SK-N-SH treated with all-trans-retinoic acid at 6 μM for 48 hours (cell line): ENCODE measurements around the gene AGAP1.

Source experiments
- ATAC-seq: fragments of 200-7000 bp; cut with Tn5 transposase; 3 replicates; pipeline ENCODE4 v1.9.1; 2020; ENCODE audit warnings: mild to moderate bottlenecking, moderate library complexity
- BACH2 ChIP-seq: fragments of 250-450 bp; sonication (Bioruptor Pico); IDR thresholded peaks from 2 replicates; pipeline ENCODE4 v1.9.0; 2021; ENCODE audit warnings: mild to moderate bottlenecking, borderline replicate concordance
- CSDC2 ChIP-seq: fragments of 250-450 bp; sonication (Bioruptor Pico); IDR thresholded peaks from 2 replicates; pipeline ENCODE4 v1.5.0; 2020; ENCODE audit warnings: mild to moderate bottlenecking, moderate library complexity
- ESRRG ChIP-seq: fragments of 250-450 bp; sonication (Bioruptor Pico); IDR thresholded peaks from 2 replicates; pipeline ENCODE4 v1.6.1; 2021; ENCODE audit warnings: mild to moderate bottlenecking
- GLIS3 ChIP-seq: fragments of 250-450 bp; sonication (Bioruptor Pico); IDR thresholded peaks from 2 replicates; pipeline ENCODE4 v1.5.0; 2020; ENCODE audit warnings: mild to moderate bottlenecking, moderate library complexity
- ISL1 ChIP-seq: fragments of 250-450 bp; sonication (Bioruptor Pico); IDR thresholded peaks from 2 replicates; pipeline ENCODE4 v2.1.2; 2022; ENCODE audit warnings: mild to moderate bottlenecking, moderate library complexity
- OSR1 ChIP-seq: fragments of 250-450 bp; sonication (Bioruptor Pico); IDR thresholded peaks from 2 replicates; pipeline ENCODE4 v1.8.0; 2022; ENCODE audit warnings: moderate library complexity, mild to moderate bottlenecking, inconsistent platforms
- PPARA ChIP-seq: fragments of 250-450 bp; sonication (Bioruptor Pico); IDR thresholded peaks from 2 replicates; pipeline ENCODE4 v1.5.0; 2020; ENCODE audit warnings: mild to moderate bottlenecking, borderline replicate concordance
- RARB ChIP-seq: fragments of 250-450 bp; sonication (Bioruptor Pico); IDR thresholded peaks from 2 replicates; pipeline ENCODE4 v1.8.0; 2021; ENCODE audit warnings: mild to moderate bottlenecking, moderate library complexity
- SNAI2 ChIP-seq: fragments of 250-450 bp; sonication (Bioruptor Pico); IDR thresholded peaks from 2 replicates; pipeline ENCODE4 v1.5.0; 2020; ENCODE audit warnings: mild to moderate bottlenecking, moderate library complexity
- TOX ChIP-seq: fragments of 250-450 bp; sonication (Bioruptor Pico); IDR thresholded peaks from 2 replicates; pipeline ENCODE4 v1.8.0; 2021; ENCODE audit warnings: mild to moderate bottlenecking, moderate library complexity, borderline replicate concordance
- ZNF565 ChIP-seq: fragments of 450-650 bp; formaldehyde crosslinking; conservative IDR thresholded peaks from 2 replicates; pipeline ENCODE4 v1.5.0; 2020; ENCODE audit warnings: low read depth, mild to moderate bottlenecking, moderate library complexity
- ZNF70 ChIP-seq: fragments of 450-650 bp; formaldehyde crosslinking; IDR thresholded peaks from 2 replicates; pipeline ENCODE4 v1.5.0; 2020; ENCODE audit warnings: mild to moderate bottlenecking, moderate library complexity
- ZNF8 ChIP-seq: fragments of 450-650 bp; formaldehyde crosslinking; IDR thresholded peaks from 2 replicates; pipeline ENCODE4 v1.5.0; 2020; ENCODE audit warnings: mild to moderate bottlenecking, moderate library complexity
- TF ChIP-seq, protein P1 (sequence below): fragments of 250-450 bp; sonication (Bioruptor Pico); IDR thresholded peaks from 2 replicates; pipeline ENCODE4 v1.5.0; 2020; ENCODE audit warnings: mild to moderate bottlenecking, moderate library complexity
- TF ChIP-seq, protein P2 (sequence below): fragments of 250-450 bp; sonication (Bioruptor Pico); IDR thresholded peaks from 2 replicates; pipeline ENCODE4 v1.8.0; 2020; ENCODE audit warnings: mild to moderate bottlenecking, moderate library complexity, borderline replicate concordance
- TF ChIP-seq, protein P3 (sequence below): fragments of 250-450 bp; sonication (Bioruptor Pico); IDR thresholded peaks from 2 replicates; pipeline ENCODE4 v1.8.0; 2021; ENCODE audit warnings: low read depth, mild to moderate bottlenecking, moderate library complexity, borderline replicate concordance

AGAP1 gene

DNA sequence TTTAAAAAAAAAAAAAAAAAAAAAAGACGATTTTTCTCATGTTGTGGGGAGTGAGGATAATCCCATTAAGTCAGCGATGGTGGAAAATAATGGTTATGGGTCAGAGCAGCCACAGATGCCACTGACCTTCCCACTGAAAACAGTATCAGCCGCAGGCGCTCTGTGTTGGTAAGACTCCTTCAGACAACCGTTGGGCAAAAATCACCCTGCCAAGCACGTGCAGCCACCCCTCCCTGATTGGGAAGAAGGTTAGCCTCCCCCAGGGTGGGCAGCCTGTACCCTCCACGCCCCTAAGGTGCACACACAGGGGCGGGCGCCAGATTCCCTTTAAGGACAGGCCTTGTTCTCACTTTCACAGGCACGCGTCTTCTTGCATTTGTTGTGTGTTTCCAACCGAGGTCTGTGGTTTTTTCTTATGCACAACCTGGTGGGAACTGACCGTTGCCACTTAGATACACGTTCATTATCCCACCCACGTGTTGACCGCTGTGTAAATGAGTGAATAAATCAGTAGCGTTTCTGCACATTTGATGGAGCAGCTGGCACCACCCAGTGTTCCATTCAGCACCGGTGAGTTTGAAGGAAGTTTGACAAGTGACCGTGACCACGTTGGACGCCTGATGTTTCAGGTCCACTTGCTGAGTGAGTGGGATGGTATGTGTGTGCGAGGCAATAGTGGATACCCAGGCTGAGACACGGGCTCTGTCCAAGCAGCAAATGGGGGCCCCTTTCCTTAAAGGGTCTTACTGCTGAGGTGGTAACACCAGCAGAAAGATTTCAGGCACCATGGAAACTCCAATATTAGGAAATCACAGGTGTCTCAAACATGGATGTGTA, 476.6 kb downstream of the AGAP1 start:
- no peak for TF ChIP-seq ZNF70 (CRISPR knock-in tag)
- TF ChIP-seq, all 23 proteins: peak for 0
- ATAC-seq = no peak

DNA sequence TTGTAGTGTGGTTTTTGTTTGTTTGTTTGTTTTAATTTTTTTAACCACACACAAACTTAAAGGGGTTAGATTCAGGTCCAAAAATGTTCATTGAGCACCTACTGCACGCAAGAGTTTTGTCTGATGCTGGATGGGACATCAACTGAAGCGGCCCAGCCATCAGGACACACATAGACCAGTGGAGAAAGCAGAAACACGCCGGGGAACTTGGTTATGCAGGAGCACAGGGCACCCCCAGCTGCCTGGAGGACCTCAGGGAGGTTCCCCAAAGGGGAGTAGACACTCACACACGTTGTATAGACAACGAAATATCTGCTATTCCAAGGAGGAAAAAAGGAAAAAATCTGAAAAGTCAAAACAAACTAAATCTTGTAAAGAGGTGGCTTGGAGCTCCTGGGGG, 482.7 kb downstream of the AGAP1 start:
- TF ChIP-seq, protein P1, sequence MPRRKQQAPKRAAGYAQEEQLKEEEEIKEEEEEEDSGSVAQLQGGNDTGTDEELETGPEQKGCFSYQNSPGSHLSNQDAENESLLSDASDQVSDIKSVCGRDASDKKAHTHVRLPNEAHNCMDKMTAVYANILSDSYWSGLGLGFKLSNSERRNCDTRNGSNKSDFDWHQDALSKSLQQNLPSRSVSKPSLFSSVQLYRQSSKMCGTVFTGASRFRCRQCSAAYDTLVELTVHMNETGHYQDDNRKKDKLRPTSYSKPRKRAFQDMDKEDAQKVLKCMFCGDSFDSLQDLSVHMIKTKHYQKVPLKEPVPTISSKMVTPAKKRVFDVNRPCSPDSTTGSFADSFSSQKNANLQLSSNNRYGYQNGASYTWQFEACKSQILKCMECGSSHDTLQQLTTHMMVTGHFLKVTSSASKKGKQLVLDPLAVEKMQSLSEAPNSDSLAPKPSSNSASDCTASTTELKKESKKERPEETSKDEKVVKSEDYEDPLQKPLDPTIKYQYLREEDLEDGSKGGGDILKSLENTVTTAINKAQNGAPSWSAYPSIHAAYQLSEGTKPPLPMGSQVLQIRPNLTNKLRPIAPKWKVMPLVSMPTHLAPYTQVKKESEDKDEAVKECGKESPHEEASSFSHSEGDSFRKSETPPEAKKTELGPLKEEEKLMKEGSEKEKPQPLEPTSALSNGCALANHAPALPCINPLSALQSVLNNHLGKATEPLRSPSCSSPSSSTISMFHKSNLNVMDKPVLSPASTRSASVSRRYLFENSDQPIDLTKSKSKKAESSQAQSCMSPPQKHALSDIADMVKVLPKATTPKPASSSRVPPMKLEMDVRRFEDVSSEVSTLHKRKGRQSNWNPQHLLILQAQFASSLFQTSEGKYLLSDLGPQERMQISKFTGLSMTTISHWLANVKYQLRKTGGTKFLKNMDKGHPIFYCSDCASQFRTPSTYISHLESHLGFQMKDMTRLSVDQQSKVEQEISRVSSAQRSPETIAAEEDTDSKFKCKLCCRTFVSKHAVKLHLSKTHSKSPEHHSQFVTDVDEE (CRISPR knock-in tag) = no peak
- TF ChIP-seq GLIS3 (CRISPR knock-in tag) = no peak
- no peak for TF ChIP-seq RARB (CRISPR knock-in tag)
- no peak for TF ChIP-seq BACH2 (CRISPR knock-in tag)
- TF ChIP-seq ESRRG (CRISPR knock-in tag) = no peak
- no peak for TF ChIP-seq CSDC2 (CRISPR knock-in tag)
- no peak for TF ChIP-seq PPARA (CRISPR knock-in tag)
- TF ChIP-seq, protein P2, sequence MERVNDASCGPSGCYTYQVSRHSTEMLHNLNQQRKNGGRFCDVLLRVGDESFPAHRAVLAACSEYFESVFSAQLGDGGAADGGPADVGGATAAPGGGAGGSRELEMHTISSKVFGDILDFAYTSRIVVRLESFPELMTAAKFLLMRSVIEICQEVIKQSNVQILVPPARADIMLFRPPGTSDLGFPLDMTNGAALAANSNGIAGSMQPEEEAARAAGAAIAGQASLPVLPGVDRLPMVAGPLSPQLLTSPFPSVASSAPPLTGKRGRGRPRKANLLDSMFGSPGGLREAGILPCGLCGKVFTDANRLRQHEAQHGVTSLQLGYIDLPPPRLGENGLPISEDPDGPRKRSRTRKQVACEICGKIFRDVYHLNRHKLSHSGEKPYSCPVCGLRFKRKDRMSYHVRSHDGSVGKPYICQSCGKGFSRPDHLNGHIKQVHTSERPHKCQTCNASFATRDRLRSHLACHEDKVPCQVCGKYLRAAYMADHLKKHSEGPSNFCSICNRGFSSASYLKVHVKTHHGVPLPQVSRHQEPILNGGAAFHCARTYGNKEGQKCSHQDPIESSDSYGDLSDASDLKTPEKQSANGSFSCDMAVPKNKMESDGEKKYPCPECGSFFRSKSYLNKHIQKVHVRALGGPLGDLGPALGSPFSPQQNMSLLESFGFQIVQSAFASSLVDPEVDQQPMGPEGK (CRISPR knock-in tag) = no peak
- TF ChIP-seq TOX (CRISPR knock-in tag) = no peak
- TF ChIP-seq, protein P3, sequence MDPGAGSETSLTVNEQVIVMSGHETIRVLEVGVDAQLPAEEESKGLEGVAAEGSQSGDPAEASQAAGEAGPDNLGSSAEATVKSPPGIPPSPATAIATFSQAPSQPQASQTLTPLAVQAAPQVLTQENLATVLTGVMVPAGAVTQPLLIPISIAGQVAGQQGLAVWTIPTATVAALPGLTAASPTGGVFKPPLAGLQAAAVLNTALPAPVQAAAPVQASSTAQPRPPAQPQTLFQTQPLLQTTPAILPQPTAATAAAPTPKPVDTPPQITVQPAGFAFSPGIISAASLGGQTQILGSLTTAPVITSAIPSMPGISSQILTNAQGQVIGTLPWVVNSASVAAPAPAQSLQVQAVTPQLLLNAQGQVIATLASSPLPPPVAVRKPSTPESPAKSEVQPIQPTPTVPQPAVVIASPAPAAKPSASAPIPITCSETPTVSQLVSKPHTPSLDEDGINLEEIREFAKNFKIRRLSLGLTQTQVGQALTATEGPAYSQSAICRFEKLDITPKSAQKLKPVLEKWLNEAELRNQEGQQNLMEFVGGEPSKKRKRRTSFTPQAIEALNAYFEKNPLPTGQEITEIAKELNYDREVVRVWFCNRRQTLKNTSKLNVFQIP (CRISPR knock-in tag) = no peak
- no peak for ATAC-seq

DNA sequence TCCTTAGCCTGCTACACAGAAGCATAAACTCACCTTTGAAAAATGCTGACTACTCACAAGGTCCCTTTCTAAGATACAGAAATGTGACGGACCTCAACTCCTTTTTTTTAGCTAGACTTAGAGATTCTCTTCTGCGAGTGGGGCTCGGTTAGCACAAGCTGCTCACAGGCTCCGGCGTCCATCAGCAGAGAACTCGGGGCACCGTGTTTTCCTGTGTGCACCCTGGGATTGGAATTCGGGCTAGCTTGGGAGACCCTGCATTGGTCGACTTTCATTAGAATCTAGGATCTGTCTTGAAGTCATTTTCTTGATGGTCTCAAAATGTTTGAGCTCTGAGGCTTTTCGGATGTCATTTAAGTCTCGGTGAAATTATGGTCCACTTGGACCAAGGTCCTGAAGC, 483.1 kb downstream of the AGAP1 start:
- ATAC-seq = no peak
- TF ChIP-seq ZNF565 (CRISPR knock-in tag) (no peak), ISL1 (CRISPR knock-in tag) (no peak), ZNF8 (CRISPR knock-in tag) (no peak), PPARA (CRISPR knock-in tag) (no peak), ZNF70 (CRISPR knock-in tag) (no peak), CSDC2 (CRISPR knock-in tag) (no peak), TOX (CRISPR knock-in tag) (no peak), SNAI2 (CRISPR knock-in tag) (no peak), OSR1 (CRISPR knock-in tag) (no peak), GLIS3 (CRISPR knock-in tag) (no peak)
- TF ChIP-seq, protein P1 (CRISPR knock-in tag) = no peak
- TF ChIP-seq, protein P3 (CRISPR knock-in tag) = no peak
- TF ChIP-seq, protein P2 (CRISPR knock-in tag) = no peak
- TF ChIP-seq, all 23 proteins: peak for 0
